ENCODE results near the gene KYAT1.
"Not testable (repeated sequence)": the region's sequence is repeated elsewhere in the genome, so short reads cannot be mapped to it uniquely, and the experiment has no call there.

The KYAT1 gene

GRCh38 chr9:128882677-128883603, 1.2 kb upstream of the KYAT1 start:
- DNase-seq = no peak

DNA sequence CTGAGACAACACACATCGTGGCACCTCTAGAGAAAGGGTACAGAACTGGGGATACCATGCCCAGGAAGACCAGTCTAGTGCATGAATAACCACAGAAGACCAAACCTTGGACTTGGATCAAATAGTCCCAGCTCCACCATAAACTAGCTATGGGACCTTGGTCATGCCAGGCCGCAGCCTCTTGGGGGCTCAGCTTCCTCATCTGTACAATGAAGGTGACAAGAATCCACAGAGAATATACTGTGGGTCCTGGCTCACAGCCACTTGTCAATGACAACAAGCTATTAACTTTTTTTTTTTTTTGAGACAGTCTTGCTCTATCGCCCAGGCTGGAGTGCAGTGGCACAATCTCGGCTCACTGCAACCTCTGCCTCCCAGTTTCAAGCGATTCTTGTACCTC, 3.9 kb downstream of the KYAT1 start:
- no peak for DNase-seq

GRCh38 chr9:128870941-128871265, 10.8 kb downstream of the KYAT1 start:
- not testable (repeated sequence) for DNase-seq

- no peak for DNase-seq
These were observed 11.4 kb downstream of the KYAT1 start for GRCh38 chr9:128870128-128870940.

GRCh38 chr9:128863647-128864046, 18.1 kb downstream of the KYAT1 start:
- peak; percentile 85 for DNase-seq

DNA sequence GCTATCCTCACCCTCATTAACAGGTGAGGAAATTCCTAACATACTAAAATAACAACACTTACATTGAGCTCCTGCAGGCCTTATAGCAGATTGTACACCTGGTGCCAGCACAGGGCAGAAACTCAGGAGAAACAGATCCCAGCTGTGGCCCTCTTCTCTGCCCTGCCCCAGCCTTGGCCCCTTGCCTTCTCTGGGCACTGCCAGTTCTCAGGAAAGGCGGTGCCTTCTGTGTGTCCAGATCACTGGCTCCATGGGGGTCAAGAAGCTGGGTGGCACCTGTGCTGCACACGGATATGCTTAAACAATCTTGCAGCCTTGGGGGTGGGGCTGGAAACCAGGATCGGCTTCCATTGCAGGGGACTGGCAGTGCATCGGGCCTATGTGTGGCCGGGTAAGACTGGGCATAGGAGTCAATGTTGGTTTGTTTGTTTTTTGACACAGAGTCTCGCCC, 19.3 kb downstream of the KYAT1 start:
- DNase-seq = no peak

- no peak for DNase-seq
These were observed 20.2 kb downstream of the KYAT1 start for GRCh38 chr9:128861501-128861900.

- no peak for DNase-seq
These were observed 20.8 kb downstream of the KYAT1 start for GRCh38 chr9:128860937-128861336.

DNA sequence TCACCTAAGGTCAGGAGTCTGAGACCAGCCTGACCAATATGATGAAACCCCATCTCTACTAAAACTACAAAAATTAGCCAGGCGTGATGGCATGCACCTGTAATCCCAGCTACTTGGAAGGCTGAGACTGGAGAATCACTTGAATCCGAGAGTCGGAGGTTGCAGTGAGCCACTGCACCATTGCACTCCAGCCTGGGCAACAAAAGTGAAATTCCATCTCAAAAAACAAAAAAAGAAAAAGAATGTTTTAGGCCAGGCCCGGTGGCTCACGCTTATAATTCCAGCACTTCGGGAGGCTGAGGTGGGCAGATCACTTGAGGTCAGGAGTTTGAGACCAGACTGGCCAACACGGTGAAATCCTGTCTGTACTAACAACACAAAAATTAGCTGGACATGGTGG, 23.3 kb downstream of the KYAT1 start:
- not testable (repeated sequence) for DNase-seq

GRCh38 chr9:128854454-128854853, 27.3 kb downstream of the KYAT1 start:
- DNase-seq = not testable (repeated sequence)

GRCh38 chr9:128852646-128853045, 29.1 kb downstream of the KYAT1 start:
- not testable (repeated sequence) for DNase-seq

DNA sequence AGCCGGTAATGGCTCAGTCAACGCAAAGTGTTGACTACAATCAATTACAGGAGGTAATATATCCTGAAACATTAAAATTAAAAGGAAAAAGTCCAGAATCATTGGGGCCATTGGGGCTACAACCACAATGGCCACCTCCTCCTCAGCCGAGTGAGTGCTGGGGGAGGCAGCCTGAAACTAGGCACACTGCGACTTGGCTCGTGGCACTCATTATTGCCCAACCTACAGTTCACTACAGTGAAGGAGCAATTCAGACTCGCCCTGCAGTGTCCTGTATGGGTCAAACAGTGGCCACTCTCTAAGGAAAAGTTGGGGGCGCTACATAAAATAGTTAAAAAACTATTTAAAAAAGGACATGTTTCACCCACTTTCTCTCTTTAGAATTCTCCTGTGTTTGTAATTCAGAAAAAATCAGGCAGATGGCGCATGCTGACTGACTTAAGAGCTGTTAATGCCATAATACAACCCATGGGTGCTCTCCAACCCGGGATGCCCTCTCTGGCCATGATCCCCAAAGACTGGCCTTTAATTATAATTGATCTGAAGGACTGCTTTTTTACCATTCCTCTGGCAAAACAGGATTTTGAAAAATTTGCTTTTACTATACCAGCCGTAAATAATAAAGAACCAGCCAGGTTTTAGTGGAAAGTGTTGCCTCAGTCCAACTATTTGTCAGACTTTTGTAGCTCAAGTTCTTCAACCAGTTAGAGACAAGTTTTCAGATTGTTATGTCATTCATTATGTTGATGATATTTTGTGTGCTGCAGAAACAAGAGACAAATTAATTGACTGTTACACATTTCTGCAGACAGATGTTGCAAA, 29.8 kb downstream of the KYAT1 start:
- not testable (repeated sequence) for DNase-seq

GRCh38 chr9:128851024-128851423, 30.7 kb downstream of the KYAT1 start:
- DNase-seq = not testable (repeated sequence)

DNA sequence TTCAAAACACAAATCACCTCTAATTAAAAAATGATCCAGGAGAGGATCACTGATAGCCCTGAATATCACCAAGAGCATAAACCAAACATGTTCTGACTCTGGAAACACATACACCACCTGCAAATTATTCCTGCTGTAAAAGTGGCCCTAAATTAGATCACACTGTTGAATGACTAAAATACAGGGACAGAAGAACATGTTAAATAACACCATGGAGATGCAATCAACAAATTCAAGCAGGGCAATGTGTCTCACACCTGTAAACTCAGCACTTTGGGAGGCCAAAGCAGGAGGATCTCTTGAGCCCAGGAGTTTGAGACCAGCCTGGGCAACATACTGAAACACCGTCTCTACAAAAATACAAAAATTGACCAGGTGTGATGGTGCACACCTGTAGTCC, 33.9 kb downstream of the KYAT1 start:
- no peak for DNase-seq

GRCh38 chr9:128846680-128847030, 35.1 kb downstream of the KYAT1 start:
- DNase-seq = no peak

- DNase-seq = no peak
These were observed 36.4 kb downstream of the KYAT1 start for GRCh38 chr9:128845186-128845931.

- not testable (repeated sequence) for DNase-seq
These were observed 38.6 kb downstream of the KYAT1 start for GRCh38 chr9:128843171-128843570.

GRCh38 chr9:128841694-128842492, 39.9 kb downstream of the KYAT1 start:
- no peak for DNase-seq

- DNase-seq = no peak
These were observed 41.2 kb downstream of the KYAT1 start for GRCh38 chr9:128840524-128840923.

DNA sequence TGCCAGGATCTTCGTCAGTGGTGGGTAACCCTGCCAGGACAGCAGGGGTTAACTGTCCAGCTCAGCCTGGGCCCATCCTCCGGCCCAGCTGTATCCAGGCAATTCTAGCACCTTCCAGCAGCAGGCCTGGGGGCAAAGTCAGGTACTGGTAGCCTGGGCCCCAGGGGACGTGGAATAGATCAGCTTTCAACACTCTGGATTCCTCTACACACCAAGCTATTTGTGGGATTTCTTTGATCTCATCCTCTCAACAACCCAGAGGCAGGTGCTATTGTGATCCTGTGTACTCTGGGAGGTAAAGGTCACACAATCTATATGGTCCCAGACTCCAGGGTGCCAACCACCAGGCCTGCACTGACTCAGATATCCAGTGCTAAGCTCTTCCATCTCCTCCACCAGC, 43.4 kb downstream of the KYAT1 start:
- DNase-seq = no peak

DNA sequence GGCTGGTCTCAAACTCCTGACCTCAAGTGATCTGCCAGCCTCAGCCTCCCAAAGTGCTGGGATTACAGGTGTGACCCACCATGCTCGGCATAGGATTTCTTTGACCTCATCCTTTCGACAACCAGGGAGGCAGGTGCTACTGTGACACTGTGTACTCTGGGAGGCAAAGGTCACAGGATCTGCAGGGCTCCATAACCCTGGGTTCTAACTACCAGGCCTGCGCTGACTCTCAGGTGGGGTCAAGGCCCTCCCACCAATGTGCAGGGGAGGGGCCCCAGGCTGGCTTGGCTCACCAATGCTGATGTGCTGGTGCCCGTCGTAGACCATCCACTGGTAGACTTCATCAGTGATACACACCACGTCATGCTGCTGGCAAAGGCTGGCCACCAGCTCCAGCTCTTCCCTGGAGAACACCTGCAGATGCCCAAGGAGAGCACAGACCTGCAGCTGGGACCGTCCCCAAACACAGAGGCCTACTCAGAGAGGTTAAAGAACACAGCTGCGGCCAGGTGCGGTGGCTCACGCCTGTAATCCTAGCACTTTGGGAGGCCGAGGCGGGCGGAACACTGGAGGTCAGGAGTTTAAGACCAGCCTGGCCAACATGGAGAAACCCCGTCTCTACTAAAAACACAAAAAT, 45.1 kb downstream of the KYAT1 start:
- DNase-seq = no peak
